ENCODE data around the gene EDEM2.
"Not testable (repeated sequence)": the region's sequence is repeated elsewhere in the genome, so short reads cannot be mapped to it uniquely, and the experiment has no call there.

The EDEM2 gene

GRCh38 chr20:35173576-35174192, 26.5 kb upstream of the EDEM2 start:
- FAIRE-seq (no peak), DNase-seq (ENCODE audit: insufficient read length, low spot score) (no peak)
- no peak for TF ChIP-seq CTCF (IDR thresholded peaks at IDR 0.05; ENCODE audit: insufficient read depth, missing control alignments)

- DNase-seq (ENCODE audit: insufficient read length, low spot score) (no peak), FAIRE-seq (no peak)
- TF ChIP-seq CTCF (IDR thresholded peaks at IDR 0.05; ENCODE audit: insufficient read depth, missing control alignments), result no peak
These were observed 25.3 kb upstream of the EDEM2 start for GRCh38 chr20:35172434-35172806.

GRCh38 chr20:35171753-35172433, 24.8 kb upstream of the EDEM2 start, which contains the start of gene PROCR:
TSS of gene PROCR (plus strand) at chr20:35172072. CDS start at chr20:35172155, 83 bp downstream.
- FAIRE-seq, result no peak
- DNase-seq (ENCODE audit: insufficient read length, low spot score), result no peak
- no peak for TF ChIP-seq CTCF (IDR thresholded peaks at IDR 0.05; ENCODE audit: insufficient read depth, missing control alignments)

- FAIRE-seq, result no peak
- no peak for DNase-seq (ENCODE audit: insufficient read length, low spot score)
- no peak for TF ChIP-seq CTCF (IDR thresholded peaks at IDR 0.05; ENCODE audit: insufficient read depth, missing control alignments)
These were observed 24.3 kb upstream of the EDEM2 start for GRCh38 chr20:35171438-35171752.

DNA sequence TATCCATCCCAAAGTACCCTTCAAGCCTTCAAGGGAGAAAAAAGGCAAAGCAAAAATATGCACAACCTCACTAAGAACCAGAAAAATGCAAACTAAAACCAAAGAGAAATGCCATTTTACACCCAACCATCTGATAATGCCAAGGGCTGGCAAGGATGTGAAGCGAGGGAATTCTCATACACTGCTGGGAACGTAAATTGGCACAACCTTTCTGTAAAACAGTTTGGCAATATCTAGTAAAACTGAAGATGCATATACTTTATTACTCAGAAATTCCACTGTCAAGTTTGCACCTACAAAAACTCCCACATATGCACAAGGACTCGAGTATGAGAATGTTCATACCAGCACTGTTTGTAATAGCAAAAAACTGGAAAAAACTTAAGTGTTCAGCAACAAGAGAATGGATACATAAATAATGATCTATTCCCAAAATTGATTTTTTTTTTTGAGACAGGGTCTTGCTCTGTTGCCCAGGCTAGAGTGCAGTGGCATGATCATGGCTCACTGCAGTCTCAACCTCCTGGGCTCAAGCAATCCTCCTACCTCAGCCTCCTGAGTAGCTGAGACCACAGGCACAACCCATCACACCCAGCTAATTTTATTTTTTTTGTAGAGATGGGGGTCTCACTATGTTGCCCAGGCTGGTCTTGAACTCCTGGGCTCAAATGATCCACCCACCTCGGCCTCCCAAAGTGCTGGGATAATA, 21.7 kb upstream of the EDEM2 start:
- not testable (repeated sequence) for DNase-seq (ENCODE audit: insufficient read length, low spot score); FAIRE-seq

DNA sequence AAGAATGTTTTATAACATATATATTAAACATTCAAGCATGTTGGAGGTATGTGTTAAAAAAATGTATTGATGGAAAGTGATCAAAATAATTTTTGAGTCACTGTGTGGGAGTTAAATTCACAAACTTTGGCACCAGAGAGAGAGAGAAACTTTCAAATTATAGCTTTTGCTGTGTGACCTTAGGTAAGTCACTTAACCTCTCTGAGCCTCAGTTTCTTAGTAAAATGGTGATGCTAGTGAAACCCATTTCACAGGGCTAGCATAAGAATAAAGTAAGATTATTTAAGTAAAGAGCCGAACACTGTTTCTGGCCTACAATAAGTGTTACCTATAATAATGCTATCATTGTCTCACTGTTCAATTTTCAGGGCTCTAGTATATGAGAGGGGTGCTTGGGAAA, 20.7 kb upstream of the EDEM2 start:
- FAIRE-seq (no peak), DNase-seq (ENCODE audit: insufficient read length, low spot score) (no peak)
- TF ChIP-seq CTCF (IDR thresholded peaks at IDR 0.05; ENCODE audit: insufficient read depth, missing control alignments), result no peak

- no peak for FAIRE-seq
- DNase-seq (ENCODE audit: insufficient read length, low spot score), result no peak
- TF ChIP-seq CTCF (IDR thresholded peaks at IDR 0.05; ENCODE audit: insufficient read depth, missing control alignments), result no peak
These were observed 19.2 kb upstream of the EDEM2 start for GRCh38 chr20:35166242-35166830.
